AG09309 (cell line): ENCODE measurements around the gene TMEM130.
A peak's percentile ranks its signal among the peaks of the same experiment; 100 is the strongest.
"Not testable (repeated sequence)": the region's sequence is repeated elsewhere in the genome, so short reads cannot be mapped to it uniquely, and the experiment has no call there.

Experiments used
- DNase-seq: peaks from one replicate; pipeline ENCODE4 v3.0.0-alpha.2; 2010; ENCODE audit warnings: low read depth
- H3K4me3 ChIP-seq: 2 replicates; pipeline ENCODE4 v1.5.1; 2011; ENCODE audit warnings: mild to moderate bottlenecking, low read depth, low read length, moderate library complexity; ENCODE audit not compliant: control insufficient read depth
- TF ChIP-seq, protein P1 (sequence below): IDR thresholded peaks from 2 replicates; pipeline ENCODE4 v1.5.1; 2011; ENCODE audit warnings: mild to moderate bottlenecking, low read depth, low read length, inconsistent platforms; ENCODE audit not compliant: insufficient read depth, control insufficient read depth; ENCODE audit errors: missing control alignments

The TMEM130 gene

DNA sequence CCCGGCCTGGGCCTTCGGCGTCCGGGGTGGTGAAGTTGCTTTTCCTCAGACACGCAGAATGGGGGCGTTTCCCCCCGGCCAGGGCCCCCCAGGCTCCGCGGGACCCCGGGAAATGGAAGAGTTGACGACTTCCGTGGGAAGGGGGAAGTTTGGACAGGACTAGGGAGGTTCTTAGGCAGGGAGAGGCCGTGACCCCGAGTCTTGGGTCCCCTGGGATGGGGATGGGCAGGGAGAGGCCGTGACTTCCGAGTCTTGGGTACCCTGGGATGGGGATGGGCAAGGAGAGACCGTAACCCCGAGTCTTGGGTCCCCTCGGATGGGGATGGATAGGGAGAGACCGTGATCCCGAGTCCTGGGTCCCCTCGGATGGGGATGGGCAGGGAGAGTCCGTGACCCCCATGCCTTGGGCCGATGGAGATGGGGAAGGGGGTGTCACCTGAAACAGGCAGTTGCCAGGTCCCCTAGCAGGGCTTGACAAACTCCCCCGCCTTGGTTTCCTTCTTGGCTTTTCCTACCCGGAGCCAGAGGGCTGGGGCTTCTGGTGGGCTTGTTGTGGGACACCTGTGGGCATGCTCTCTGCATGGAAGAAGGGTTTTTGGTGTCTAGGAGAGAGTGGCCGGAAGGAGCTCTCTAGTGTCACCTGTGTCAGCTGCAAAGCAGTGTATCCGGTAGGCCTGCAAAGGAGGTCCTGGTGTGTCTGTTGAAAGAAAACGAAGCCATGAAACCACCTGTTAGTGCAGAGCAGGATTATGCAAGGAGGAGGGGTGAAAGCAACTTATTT, 9.6 kb upstream of the TMEM130 start:
- peak overlapping the region; percentile 74 for H3K4me3 ChIP-seq
- TF ChIP-seq, protein P1, sequence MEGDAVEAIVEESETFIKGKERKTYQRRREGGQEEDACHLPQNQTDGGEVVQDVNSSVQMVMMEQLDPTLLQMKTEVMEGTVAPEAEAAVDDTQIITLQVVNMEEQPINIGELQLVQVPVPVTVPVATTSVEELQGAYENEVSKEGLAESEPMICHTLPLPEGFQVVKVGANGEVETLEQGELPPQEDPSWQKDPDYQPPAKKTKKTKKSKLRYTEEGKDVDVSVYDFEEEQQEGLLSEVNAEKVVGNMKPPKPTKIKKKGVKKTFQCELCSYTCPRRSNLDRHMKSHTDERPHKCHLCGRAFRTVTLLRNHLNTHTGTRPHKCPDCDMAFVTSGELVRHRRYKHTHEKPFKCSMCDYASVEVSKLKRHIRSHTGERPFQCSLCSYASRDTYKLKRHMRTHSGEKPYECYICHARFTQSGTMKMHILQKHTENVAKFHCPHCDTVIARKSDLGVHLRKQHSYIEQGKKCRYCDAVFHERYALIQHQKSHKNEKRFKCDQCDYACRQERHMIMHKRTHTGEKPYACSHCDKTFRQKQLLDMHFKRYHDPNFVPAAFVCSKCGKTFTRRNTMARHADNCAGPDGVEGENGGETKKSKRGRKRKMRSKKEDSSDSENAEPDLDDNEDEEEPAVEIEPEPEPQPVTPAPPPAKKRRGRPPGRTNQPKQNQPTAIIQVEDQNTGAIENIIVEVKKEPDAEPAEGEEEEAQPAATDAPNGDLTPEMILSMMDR, result peak; percentile 13
- no peak for DNase-seq

DNA sequence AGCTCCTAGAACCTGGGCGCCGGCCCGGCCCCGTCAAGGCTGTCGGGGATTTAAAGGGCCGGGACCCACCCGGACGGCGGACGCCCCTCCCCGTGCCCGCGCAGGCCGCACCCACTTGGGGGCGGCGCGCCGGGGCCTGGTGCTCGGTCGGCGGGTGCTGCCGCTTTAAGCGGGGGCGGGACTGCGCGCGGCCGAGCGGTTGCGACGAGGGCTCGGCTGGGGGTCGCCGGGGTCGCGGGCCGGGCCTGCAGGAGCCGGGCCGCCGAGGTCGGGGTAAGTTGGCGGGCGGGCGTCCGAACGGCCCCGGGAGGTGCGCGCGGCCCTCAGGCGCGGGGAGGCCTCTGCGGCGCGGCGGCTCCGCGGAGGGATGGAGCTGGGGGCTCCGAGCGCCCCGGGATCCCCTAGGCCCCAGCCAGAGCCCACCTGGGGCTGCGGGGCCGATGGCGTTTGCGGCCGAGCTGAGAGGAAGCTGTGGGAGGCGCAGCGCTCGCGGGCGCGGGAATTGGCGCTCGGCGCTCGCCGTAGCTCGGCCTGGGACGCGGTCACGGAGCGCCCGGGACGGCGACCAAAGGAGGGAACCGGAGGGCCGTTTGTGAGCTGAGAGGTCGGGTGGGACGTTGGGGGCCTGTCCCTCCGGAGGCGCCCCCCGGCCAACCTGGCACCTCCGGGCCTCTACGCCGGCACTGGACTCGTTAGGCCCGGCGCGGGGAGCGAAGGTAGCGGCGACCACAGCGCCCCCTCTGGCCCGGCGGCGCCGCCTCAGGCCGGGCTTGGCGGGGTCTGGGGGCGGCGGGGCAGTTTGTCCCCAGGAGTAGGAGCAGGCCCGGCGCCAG, 8.8 kb upstream of the TMEM130 start, which contains the start of gene TRRAP:
TSS of gene TRRAP (plus strand) at position 168 of the 833 bp plus-strand sequence. CDS start 2,619 bp downstream, outside the sequence.
- no peak for DNase-seq
- peak within 1 kb of the TSS; percentile 74 for H3K4me3 ChIP-seq
- TF ChIP-seq, protein P1, result peak; percentile 69

DNA sequence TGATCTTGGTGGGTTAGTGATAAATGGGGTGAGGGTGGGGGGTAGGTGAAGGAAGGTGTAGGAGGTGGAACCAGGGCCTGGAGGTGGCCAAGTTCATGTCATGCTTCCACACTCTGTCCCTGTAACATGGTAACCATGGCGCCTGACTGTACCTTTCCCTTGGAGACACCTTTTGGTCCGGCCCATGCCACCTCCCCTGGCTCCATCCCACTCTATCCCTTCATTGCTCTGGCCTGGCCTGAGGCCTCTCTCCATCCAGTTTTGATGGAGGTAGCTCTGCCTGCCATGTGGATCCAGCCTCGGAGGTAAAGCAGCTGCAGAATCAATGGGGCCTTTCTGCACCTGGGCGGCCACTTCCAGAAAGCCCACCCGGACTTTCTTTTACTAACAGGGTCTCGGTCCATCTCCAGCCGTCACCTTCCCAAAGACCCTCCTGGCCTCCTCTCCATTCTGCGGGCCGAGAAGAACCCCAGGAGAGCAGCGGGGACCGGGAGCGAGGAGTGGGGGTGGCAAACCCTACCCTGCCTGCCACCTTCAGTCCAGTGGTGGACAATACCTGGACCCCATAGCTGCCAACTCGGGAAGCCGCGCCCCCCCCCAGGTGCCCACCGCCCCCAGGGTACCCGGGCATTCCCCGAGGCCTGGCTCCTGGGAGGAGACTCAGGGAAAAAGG, 8.0 kb upstream of the TMEM130 start:
- TF ChIP-seq, protein P1, result no peak
- DNase-seq, result no peak
- H3K4me3 ChIP-seq, result peak overlapping the region; percentile 74

DNA sequence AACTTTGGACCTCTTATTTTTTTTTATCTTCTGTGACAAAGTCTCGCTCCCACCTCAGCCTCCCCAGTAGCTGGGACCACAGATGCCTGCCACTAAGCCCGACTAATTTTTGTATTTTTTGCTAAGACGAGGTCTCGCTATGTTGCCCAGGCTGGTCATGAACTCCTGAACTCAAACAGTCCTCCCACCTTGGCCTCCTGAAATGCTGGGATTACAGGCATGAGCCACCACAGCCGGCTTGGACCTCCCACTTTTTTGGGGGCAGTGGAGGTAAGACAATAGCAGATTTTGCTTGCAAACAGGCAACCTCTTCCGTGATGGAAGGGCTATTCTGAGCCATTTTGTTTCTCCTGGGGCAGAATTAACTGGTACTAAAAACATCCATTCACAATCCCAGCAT, 7.3 kb upstream of the TMEM130 start:
- no peak overlapping the region for H3K4me3 ChIP-seq
- TF ChIP-seq, protein P1, result no peak
- no peak for DNase-seq

DNA sequence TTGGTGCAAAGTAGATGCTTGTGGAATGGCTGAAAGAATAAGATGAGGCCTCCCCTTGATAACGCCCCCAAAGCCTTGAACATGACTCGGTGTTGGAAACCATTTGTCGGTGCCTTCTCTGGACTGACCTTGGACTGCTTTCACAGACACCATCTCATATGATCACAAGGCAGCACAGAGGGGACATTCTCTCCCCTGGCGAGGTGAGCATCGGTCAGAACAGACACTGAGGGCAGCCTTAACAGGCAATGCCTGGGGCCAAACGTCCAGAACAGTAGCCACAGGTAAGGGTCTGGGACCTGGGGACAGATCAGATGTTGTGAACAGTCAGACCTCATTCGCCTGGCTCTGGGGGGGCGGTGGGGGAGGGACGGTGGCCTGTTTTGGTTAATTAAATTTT, 5.7 kb upstream of the TMEM130 start:
- H3K4me3 ChIP-seq, result no peak overlapping the region
- DNase-seq, result no peak
- TF ChIP-seq, protein P1, result no peak

DNA sequence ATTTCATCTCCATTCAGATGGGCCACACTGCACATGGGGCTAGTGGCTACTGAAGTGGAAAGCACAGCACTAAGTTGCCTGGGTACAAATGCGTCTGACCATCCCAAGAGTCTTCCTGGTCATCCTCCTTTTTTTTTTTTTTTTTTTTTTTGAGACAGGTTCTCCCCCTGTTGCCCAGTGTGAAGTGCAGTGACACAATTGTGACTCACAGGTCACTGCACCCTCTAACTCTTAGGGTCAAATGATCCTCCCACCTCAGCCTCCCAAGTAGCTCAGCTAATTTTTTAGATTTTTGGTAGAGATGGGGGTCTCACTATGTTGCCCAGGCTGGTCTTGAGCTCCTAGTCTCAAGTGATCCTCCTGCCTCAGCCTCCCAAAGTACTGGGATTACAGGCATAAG, 5.1 kb upstream of the TMEM130 start:
- TF ChIP-seq, protein P1, result no peak
- DNase-seq, result no peak
- H3K4me3 ChIP-seq, result no peak overlapping the region

DNA sequence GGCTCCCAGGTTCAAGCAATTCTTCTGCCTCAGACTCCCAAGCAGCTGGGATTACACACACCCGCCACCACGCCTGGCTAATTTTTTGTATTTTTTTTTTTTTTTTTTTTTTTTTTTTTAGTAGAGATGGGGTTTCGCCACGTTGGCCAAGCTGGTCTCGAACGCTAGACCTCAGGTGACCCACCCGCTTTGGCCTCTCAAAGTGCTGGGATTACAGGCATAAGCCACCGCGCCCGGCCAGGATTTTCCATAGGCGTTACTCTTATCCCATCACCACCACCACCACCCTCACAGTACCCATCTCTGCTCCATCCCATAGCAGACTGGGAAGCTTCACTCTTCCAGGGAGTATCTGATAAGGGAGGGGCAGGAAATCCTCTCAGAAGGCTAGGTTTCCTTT, 3.8 kb upstream of the TMEM130 start:
- not testable (repeated sequence) for DNase-seq, H3K4me3 ChIP-seq
